ENCODE measurements around the gene SYTL5. TPM values are rescaled to one million over a fixed set of nuclear protein-coding genes. Genes with fewer than 3 reads are reported as not detected.

The SYTL5 gene
- total and polyA plus RNA-seq, 3 donors from 2014 or later, result 1.0 to 1.7 (median 1.1) TPM

- TF ChIP-seq CTCF (IDR thresholded peaks at IDR 0.05), result no peak
- no peak for TF ChIP-seq POLR2A (IDR thresholded peaks at IDR 0.05)
- 70 to 82% methylated on average over 1 of the region's 1 CpG for WGBS, 2 donors
- no peak overlapping the region for H3K4me3 ChIP-seq
- H3K9me3 ChIP-seq, result no peaks in the 10 kb centered on the region
- no peaks in the 10 kb centered on the region for H3K27me3 ChIP-seq
- H3K36me3 ChIP-seq (ENCODE audit: low read depth, missing control alignments), result no peaks in the 10 kb centered on the region
- H3K27ac ChIP-seq, result no peak overlapping the region
- no peak for DNase-seq
- H3K4me1 ChIP-seq, result no peaks in the 10 kb centered on the region
- intact Hi-C loops (cut with DNase I; ENCODE audit: low total_unique reads), result no loop called here
Observed at GRCh38 chrX:38116706-38117105, 110.4 kb downstream of the SYTL5 start.

DNA sequence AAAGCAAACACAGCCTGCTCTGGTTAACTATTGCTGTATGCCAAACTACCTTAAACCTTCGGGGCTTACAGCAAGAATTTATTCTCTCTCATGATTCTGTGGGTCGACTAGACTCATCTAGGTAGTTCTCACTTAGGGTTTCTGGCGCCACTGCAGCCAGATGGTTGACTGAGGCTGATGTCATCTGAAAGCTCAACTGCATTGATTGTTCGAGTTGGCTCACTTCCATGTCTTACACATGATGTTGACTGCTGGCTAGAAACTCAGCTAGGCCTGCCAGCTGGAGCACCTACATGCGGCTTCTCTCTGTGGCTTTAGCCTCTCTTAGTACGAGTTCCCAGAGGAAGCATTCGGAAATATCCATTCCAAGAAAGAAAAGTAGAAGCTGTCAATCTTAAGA lies 111.1 kb downstream of the SYTL5 start:
- WGBS, 2 donors, result 83 to 89% methylated on average over 7 of the region's 7 CpGs
- no peaks in the 10 kb centered on the region for H3K9me3 ChIP-seq
- H3K27ac ChIP-seq, result no peak overlapping the region
- DNase-seq, result no peak
- intact Hi-C loops (cut with DNase I; ENCODE audit: low total_unique reads), result no loop called here
- TF ChIP-seq CTCF (IDR thresholded peaks at IDR 0.05) (no peak), POLR2A (IDR thresholded peaks at IDR 0.05) (no peak)
- no peaks in the 10 kb centered on the region for H3K4me1 ChIP-seq
- H3K27me3 ChIP-seq, result no peaks in the 10 kb centered on the region
- H3K4me3 ChIP-seq, result no peak overlapping the region
- no peaks in the 10 kb centered on the region for H3K36me3 ChIP-seq (ENCODE audit: low read depth, missing control alignments)

GRCh38 chrX:38124000-38124399 lies 117.6 kb downstream of the SYTL5 start:
- Histone ChIP-seq H3K27me3 (no peaks in the 10 kb centered on the region), H3K27ac (no peak overlapping the region), H3K36me3 (ENCODE audit: low read depth, missing control alignments) (no peaks in the 10 kb centered on the region), H3K9me3 (no peaks in the 10 kb centered on the region), H3K4me1 (no peaks in the 10 kb centered on the region), H3K4me3 (no peak overlapping the region)
- no peak for DNase-seq
- WGBS, 2 donors, result 44 to 50% methylated on average over 1 of the region's 1 CpG
- TF ChIP-seq CTCF (IDR thresholded peaks at IDR 0.05) (no peak), POLR2A (IDR thresholded peaks at IDR 0.05) (no peak)
- intact Hi-C loops (cut with DNase I; ENCODE audit: low total_unique reads), result no loop called here

GRCh38 chrX:38126179-38126578 lies 119.8 kb downstream of the SYTL5 start:
- Histone ChIP-seq H3K27me3 (no peaks in the 10 kb centered on the region), H3K27ac (no peak overlapping the region), H3K4me3 (no peak overlapping the region), H3K9me3 (no peaks in the 10 kb centered on the region), H3K4me1 (no peaks in the 10 kb centered on the region), H3K36me3 (ENCODE audit: low read depth, missing control alignments) (no peaks in the 10 kb centered on the region)
- TF ChIP-seq POLR2A (IDR thresholded peaks at IDR 0.05) (no peak), CTCF (IDR thresholded peaks at IDR 0.05) (no peak)
- intact Hi-C loops (cut with DNase I; ENCODE audit: low total_unique reads), result no loop called here
- no peak for DNase-seq
- WGBS, 2 donors, result 93 to 96% methylated on average over 3 of the region's 3 CpGs

DNA sequence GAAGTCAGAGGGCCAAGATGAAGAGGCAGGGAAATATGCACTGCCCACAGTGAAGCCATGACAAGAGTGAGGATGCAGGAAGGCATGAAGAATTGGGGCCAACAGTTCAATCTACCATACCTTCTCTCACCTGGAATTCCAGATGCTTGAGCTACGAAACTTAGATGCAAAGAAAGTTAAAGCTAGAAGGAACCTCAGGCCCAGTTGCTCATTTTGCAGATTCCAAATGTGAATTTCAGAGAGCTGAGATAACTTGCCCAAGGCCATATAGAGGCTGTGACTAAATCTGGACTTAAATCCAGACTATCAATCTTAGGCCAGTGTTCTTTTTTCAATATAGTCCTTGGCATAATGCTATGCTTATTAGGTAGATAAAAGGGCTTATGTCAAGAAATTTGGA lies 121.6 kb downstream of the SYTL5 start:
- intact Hi-C loops (cut with DNase I; ENCODE audit: low total_unique reads), result no loop called here
- H3K4me1 ChIP-seq, result no peaks in the 10 kb centered on the region
- 89 to 100% methylated on average over 1 of the region's 1 CpG for WGBS, 2 donors

More for the DNA sequence above, 121.6 kb downstream of the SYTL5 start:
- Histone ChIP-seq H3K36me3 (ENCODE audit: low read depth, missing control alignments) (no peaks in the 10 kb centered on the region), H3K27me3 (no peaks in the 10 kb centered on the region), H3K4me3 (no peak overlapping the region), H3K27ac (no peak overlapping the region), H3K9me3 (no peaks in the 10 kb centered on the region)
- no peak for TF ChIP-seq POLR2A (IDR thresholded peaks at IDR 0.05)
- no peak for TF ChIP-seq CTCF (IDR thresholded peaks at IDR 0.05)
- no peak for DNase-seq

Data from testis (tissue), 3 donors.